ENCODE measurements around the gene SLC34A3.

SLC34A3 gene

GRCh38 chr9:137230705-137231371 is at the start of gene SLC34A3:
TSS of gene SLC34A3 (plus strand) at chr9:137230901. CDS start at chr9:137231703, 802 bp downstream.
- DNase-seq = no peak

GRCh38 chr9:137181680-137182079 is 49.0 kb upstream of the SLC34A3 start:
- DNase-seq = no peak

DNA sequence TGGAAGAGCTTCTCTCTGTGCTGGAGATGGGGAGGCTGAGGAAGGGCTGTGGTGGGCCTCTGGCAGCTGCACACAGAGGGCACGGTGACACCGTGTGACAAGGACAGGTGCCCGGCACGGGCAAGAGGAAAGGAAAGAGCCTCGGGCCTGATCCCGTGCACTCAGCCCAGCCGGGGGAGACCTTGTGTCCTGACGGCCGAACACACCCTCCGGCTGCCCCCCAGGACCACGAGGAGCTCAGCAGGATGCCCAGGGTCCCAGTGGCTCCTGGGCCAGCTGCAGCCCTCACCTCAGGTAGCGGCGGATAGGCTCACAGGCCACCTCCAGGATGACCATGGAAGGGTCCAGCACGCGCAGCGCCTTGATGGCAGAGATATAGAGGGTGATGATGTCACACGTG is 47.9 kb upstream of the SLC34A3 start:
- DNase-seq = no peak

DNA sequence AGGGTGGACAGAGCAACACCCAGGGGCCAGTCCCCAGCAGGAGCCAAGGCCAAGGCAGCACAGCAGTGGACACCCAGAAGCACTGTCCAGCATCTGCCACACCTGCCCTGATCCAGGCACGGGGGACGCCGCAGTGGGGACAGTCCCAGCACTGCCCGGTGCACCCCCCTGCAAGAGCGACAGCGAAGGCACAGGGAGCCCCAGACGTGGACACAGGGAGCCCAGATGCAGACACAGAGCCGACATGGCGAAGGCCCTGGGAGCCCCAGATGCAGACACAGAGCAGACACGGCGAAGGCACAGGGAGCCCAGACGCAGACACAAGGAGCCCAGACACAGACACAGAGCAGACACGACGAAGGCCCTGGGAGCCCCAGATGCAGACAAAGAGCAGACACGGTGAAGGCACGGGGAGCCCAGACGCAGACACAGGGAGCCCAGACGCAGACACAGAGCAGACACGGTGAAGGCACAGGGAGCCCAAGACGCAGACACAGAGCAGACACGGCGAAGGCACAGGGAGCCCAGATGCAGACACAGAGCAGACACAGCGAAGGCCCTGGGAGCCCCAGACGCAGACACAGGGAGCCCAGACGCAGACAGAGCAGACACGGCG is 46.6 kb upstream of the SLC34A3 start:
- DNase-seq = no peak

DNA sequence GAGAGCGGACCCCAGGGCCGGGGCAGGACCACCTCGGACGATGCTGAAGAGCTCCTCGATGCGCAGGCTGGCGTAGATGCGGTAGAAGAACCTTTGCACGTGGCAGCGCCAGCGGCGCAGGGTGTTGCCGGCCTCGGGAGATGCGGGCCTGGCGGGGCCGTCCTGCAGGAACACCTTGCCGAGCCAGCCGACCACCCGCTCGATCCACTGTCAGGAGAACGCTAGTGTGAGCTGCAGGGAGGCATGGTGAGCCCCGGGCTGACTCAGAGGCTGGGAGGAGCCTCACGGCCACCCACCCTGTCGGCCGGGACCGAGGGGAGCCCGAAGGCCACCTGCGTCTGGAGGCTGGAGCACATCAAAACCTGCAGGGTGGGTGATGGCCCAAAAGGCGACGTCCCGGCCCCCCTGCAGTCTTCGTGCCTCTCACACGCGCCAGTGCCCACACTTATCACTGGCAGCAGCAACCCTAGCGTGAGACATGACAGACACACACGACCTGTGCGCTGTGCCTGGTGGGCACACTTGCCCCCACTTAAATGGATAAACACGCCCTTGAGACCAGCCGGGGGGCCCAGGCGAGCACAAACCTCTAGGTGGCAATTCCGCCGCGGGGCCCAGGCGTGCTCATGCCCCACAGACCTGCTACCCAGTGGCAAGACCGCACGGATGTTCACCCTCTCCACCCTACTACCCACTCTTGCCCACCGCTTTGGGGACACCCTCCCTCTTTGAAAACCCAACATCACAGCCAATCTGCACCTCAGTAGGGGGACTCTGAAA is 45.6 kb upstream of the SLC34A3 start:
- no peak for DNase-seq

- no peak for DNase-seq
Observed at GRCh38 chr9:137185921-137186320, 44.8 kb upstream of the SLC34A3 start.

DNA sequence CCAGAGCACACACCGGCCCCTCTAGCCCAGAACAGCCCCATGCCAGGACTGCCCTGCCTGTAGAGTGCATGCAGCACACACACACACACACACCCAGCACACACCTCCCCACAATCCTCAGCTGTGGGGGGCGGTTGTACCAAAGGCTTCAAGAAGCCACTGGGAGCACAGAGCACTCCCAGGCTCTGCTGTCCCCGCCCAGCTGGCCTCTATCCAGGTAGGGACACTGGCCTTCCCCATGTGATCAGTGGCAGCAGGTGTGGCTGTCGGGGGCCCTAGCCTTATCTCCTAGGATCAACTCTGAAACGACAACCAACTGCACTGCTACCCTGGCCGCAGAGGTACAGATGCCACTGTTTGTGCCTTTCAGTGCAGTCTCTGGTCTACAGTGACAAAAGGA is 44.3 kb upstream of the SLC34A3 start:
- no peak for DNase-seq

DNA sequence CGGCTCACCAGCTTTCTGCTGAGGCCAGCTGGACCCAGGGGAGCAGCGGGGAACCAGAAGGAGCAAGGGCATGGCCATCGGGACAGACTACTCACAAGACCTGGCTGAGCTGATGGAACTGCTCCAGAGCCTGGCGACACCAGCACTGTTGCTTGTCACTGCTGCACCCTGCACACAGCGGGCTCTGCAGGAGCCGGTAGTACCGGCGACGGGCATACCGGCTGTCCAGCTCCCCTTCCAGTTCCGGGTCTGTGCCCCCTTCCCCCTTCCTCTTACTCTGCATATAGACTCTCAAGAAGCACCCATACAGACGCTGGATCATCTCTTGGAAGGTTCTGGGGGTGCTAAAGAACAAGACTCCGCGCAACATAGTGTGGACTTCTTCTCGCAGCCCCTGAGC is 43.3 kb upstream of the SLC34A3 start:
- no peak for DNase-seq

- DNase-seq = peak; percentile 7
Observed at GRCh38 chr9:137188086-137188489, 42.6 kb upstream of the SLC34A3 start.

GRCh38 chr9:137188490-137189296 is 42.0 kb upstream of the SLC34A3 start, which contains the start of the genes ANAPC2 and SSNA1:
TSS of gene ANAPC2 (minus strand) at chr9:137188560. CDS start at chr9:137188532, 28 bp downstream.
TSS of gene SSNA1 (plus strand) at chr9:137188676. CDS start at chr9:137188727, 51 bp downstream.
- DNase-seq = peak; percentile 92

DNA sequence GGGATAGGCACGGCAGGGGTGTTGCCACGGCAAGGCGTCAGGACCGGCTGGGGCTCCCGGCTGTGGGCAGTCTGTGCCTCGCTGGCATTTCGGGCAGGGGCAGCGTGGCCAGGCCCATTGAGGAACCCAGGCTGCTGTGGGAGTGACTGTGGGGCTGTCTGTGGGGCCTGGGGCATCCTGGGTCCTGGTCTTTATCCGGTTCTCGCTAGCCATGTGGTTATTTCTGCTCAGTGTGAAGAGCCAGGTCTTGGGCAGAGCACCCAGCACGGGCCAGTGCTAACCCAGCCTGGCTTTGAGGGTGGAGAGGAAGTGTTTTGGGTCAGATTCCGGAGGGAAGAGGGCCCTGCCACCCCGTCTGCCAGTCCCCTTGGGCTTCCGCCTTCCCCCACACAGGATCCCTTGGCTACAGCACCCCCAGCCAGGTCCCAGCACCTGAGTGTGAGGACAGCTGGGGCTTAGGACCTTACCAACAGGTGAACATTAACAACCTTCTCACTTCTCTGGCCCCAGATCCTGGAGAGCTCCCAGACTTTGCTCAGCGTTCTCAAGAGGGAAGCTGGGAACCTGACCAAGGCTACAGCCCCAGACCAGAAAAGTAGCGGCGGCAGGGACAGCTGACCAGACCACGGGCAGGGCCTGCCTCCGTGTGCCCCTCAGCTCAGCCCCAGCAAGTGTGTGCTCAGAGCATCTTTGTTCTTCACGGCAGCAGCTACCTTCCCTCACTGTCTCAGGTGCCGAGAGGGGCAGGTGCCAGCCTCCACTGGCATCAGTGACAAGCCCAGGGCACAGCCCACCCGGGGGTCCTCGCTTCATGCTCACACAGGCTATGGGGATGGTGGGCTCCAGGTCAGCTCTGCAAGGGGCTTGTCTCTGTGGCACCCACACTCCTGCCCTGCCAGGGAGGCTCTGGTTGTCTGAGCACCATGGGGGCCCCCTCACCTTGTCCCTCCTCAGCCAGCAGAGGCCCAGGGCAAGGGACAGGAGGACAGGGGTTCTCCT is 41.1 kb upstream of the SLC34A3 start:
- DNase-seq = no peak

GRCh38 chr9:137190315-137190856 is 40.3 kb upstream of the SLC34A3 start:
- DNase-seq = no peak

DNA sequence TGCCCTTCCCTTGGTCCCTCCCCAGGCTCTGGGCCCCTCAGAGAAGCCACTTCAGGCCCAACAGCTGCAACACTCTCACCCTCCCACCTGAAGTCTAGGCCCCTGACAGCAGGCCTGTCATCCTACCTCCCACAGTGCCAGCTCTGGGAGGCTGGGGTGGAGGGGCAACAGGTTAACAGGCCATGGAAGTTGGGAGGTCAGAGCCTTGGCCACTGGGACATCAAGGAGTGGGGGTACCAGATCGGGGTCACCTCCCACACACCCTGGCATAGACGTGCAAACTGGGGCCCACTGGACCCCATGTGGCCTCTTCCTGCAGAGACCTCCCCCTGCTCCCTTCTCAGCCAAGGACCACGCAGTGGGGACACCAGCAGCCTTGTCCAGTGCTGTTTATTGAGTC is 39.5 kb upstream of the SLC34A3 start:
- DNase-seq = no peak

DNA sequence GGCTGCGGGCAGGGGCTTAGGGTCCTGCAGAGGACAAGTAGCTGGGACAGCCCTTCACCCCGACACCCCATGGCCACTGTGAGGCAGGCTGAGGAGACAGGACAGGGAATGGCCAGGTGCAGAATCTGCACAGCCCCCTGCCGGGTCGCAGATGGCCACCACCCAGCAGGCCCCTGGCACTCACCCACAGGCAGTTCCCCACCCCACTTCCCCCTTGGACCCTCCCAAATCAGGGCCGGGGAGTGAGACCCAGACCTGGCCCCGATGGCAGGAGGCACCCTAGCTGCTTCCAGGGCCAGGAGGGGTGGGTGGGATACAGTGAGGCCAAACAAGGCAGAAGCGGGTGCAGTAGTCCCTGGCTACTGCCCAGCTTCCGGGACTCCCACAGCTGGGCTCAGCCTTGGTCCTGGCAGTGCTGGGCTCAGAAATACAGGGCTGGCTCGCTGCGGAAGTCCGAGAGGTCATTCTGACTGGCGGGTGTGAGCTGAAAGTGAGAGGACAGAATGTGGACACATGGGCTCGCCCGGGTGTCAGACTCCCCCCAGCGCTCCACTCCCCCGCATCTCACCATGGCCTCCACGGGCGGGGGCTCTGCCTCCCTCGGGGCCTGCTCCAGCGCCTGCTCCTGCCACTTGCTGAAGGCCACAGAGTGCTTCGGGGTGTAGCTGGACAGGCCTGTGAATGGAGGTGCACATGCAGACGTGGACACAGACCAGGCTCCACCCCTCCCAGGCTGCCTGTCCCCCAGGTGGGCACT is 38.8 kb upstream of the SLC34A3 start:
- DNase-seq = no peak

DNA sequence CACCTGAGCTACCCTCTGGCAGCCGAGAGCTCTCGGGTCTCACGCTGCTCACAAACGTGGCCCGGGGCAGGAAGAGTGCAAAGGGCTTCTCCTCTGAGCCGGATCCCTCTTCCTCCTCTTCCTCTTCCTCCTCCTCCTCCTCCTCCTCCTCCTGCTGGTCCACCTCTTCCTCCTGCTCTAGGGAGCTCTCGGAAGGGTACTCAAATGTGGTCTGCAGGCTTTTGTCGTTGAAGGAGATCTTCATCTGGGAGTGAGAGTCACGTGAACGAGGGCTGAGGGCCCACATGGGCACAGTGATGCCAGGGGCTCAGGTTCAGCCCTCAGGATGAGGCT is 38.3 kb upstream of the SLC34A3 start:
- DNase-seq = no peak

- no peak for DNase-seq
Observed at GRCh38 chr9:137192859-137193258, 37.8 kb upstream of the SLC34A3 start.

GRCh38 chr9:137193771-137194170 is 36.9 kb upstream of the SLC34A3 start:
- DNase-seq = no peak

DNA sequence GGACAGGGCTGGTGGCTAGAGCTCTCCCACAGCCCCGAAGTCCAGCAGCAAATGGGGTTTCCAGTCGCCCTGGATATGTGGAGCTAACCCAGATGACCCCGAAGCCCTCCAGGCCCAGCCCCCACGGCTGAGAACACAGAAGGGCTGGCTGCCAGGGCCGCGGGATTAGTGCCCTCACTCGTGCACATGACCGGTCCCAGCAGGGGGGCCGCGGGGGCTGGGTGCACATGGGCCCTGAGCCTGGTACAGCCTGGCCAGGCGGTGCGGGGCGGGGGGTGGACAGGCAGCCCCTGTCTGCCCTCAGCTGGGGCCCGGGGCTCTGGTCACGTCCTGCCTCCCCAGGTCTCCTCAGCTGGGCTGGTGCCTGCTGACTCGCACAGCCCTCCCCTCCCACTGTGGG is 36.3 kb upstream of the SLC34A3 start:
- no peak for DNase-seq

DNA sequence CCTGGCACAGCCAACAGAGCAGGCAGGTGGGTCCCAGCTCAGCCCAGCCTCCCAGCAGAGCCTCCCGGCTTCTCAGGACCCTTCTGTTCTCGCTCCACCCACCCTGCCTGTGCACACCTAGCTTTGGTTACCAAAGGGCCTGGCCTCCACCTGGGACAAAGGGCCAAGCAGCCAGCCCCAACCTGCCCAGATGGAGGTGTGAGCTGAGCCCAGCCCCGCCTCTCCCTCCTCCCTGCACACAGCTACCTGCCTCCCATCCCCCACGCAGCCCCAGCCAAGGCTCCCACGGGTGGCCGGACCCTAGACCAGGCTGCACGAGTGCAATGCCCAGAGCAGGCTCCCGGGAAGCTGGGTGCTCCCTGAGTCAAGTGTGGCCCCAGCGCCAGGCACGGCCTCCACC is 35.8 kb upstream of the SLC34A3 start:
- DNase-seq = no peak

DNA sequence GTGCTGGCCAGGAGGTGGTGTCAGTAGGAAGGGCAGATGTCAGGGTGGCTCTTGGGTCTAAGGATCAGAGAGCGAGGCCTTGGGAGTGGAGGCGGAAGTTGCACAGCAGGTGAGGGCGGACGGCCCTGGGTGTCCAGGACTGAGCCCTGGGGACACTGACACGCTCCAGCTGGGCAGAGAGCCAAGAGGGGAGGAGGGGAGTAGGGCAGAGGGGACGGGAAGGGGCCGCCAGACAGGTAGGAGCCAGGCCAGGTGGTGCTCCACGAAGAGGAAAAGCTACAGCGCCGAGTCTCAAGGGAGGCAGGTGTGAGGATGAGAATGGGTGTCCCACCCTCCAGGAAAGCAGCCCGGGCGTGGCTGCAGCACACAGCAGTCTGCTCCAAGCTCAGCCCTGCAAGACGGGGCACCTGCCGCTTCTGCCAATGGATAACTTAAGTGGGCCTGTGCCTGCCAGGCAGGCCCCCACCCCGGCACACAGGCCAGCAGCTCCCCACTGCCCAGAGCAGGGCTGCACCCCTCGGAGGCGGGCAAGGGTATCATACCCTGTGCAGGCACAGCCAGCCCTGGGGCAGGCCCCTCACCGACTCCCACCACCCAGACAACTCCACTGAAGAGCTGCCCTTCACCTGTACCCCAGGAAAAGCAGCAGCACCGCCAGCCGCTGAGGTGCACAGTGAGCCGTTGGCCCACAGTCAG is 35.0 kb upstream of the SLC34A3 start:
- no peak for DNase-seq

All from inflammatory macrophage treated with lipopolysaccharide for 4 hours (primary cell).